ENCODE data around the gene F13A1. TPM values are rescaled to one million over a fixed set of nuclear protein-coding genes. Genes with fewer than 3 reads are reported as not detected.

The F13A1 gene
- total RNA-seq, 4 donors from 2014 or later: 9.7 to 32.7 (median 17.2) TPM

- no peak for DNase-seq (ENCODE audit: low spot score in 2 of 2)
- Histone ChIP-seq H3K27ac (no peak overlapping the region), H3K4me3 (no peak overlapping the region), H3K27me3 (peaks cover 4% of the 10 kb centered on the region), H3K4me1 (no peaks in the 10 kb centered on the region), H3K36me3 (no peaks in the 10 kb centered on the region), H3K9me3 (no peaks in the 10 kb centered on the region)
- TF ChIP-seq POLR2AphosphoS5 (IDR thresholded peaks at IDR 0.05): no peak
- no peak for TF ChIP-seq CTCF (IDR thresholded peaks at IDR 0.05)
- no peak for TF ChIP-seq POLR2A (IDR thresholded peaks at IDR 0.05)
- TF ChIP-seq EP300 (IDR thresholded peaks at IDR 0.05): no peak
- 63% methylated on average over 7 of the region's 7 CpGs for WGBS
Observed at GRCh38 chr6:6270948-6271535, 49.4 kb downstream of the F13A1 start.

GRCh38 chr6:6260196-6260722, 60.2 kb downstream of the F13A1 start:
- no peak for TF ChIP-seq CTCF (IDR thresholded peaks at IDR 0.05)
- TF ChIP-seq POLR2A (IDR thresholded peaks at IDR 0.05): no peak
- TF ChIP-seq EP300 (IDR thresholded peaks at IDR 0.05): no peak
- TF ChIP-seq POLR2AphosphoS5 (IDR thresholded peaks at IDR 0.05): no peak
- no peak overlapping the region for H3K27ac ChIP-seq
- H3K27me3 ChIP-seq: no peaks in the 10 kb centered on the region
- 82% methylated on average over 6 of the region's 6 CpGs for WGBS
- no peaks in the 10 kb centered on the region for H3K4me1 ChIP-seq
- DNase-seq (ENCODE audit: low spot score in 2 of 2): no peak
- no peaks in the 10 kb centered on the region for H3K36me3 ChIP-seq
- no peak overlapping the region for H3K4me3 ChIP-seq
- no peaks in the 10 kb centered on the region for H3K9me3 ChIP-seq

GRCh38 chr6:6256886-6257285, 63.6 kb downstream of the F13A1 start:
- 72% methylated on average over 2 of the region's 2 CpGs for WGBS
- H3K9me3 ChIP-seq: no peaks in the 10 kb centered on the region
- no peak overlapping the region for H3K27ac ChIP-seq
- no peaks in the 10 kb centered on the region for H3K36me3 ChIP-seq
- no peaks in the 10 kb centered on the region for H3K27me3 ChIP-seq
- TF ChIP-seq POLR2AphosphoS5 (IDR thresholded peaks at IDR 0.05) (no peak), POLR2A (IDR thresholded peaks at IDR 0.05) (no peak), EP300 (IDR thresholded peaks at IDR 0.05) (no peak), CTCF (IDR thresholded peaks at IDR 0.05) (no peak)
- no peak for DNase-seq (ENCODE audit: low spot score in 2 of 2)
- no peak overlapping the region for H3K4me3 ChIP-seq
- H3K4me1 ChIP-seq: no peaks in the 10 kb centered on the region

- no peaks in the 10 kb centered on the region for H3K4me1 ChIP-seq
- H3K27ac ChIP-seq: no peak overlapping the region
- H3K27me3 ChIP-seq: no peaks in the 10 kb centered on the region
- no peaks in the 10 kb centered on the region for H3K36me3 ChIP-seq
- no peak overlapping the region for H3K4me3 ChIP-seq
- H3K9me3 ChIP-seq: no peaks in the 10 kb centered on the region
- 91% methylated on average over 4 of the region's 4 CpGs for WGBS
- no peak for TF ChIP-seq POLR2A (IDR thresholded peaks at IDR 0.05)
- no peak for TF ChIP-seq POLR2AphosphoS5 (IDR thresholded peaks at IDR 0.05)
- TF ChIP-seq CTCF (IDR thresholded peaks at IDR 0.05): no peak
- TF ChIP-seq EP300 (IDR thresholded peaks at IDR 0.05): no peak
- no peak for DNase-seq (ENCODE audit: low spot score in 2 of 2)
Observed at GRCh38 chr6:6256259-6256658, 64.2 kb downstream of the F13A1 start.

GRCh38 chr6:6251555-6252280, 68.7 kb downstream of the F13A1 start:
- WGBS: 91% methylated on average over 13 of the region's 13 CpGs

More at GRCh38 chr6:6251555-6252280, 68.7 kb downstream of the F13A1 start:
- Histone ChIP-seq H3K4me3 (no peak overlapping the region), H3K9me3 (no peaks in the 10 kb centered on the region), H3K27me3 (no peaks in the 10 kb centered on the region), H3K36me3 (no peaks in the 10 kb centered on the region), H3K4me1 (no peaks in the 10 kb centered on the region), H3K27ac (no peak overlapping the region)
- TF ChIP-seq EP300 (IDR thresholded peaks at IDR 0.05) (no peak), POLR2A (IDR thresholded peaks at IDR 0.05) (no peak), POLR2AphosphoS5 (IDR thresholded peaks at IDR 0.05) (no peak), CTCF (IDR thresholded peaks at IDR 0.05) (no peak)
- DNase-seq (ENCODE audit: low spot score in 2 of 2): no peak

Measured in suprapubic skin (tissue), 4 donors.